Astrocyte (in vitro differentiated cells and primary cell): ENCODE measurements around the gene VDAC1. TPM values are rescaled to one million over a fixed set of nuclear protein-coding genes. Genes with fewer than 3 reads are reported as not detected.

ENCODE experiments used
- DNase-seq: peaks from one replicate; pipeline ENCODE4 v3.0.0-alpha.2; 2010; ENCODE audit warnings: low read depth
- FAIRE-seq: peaks from 2 replicates; lab custom pipeline; 2011; peaks lifted over from hg19 to GRCh38; lab: Jason Lieb, UNC
- H2AFZ ChIP-seq: 2 replicates; pipeline ENCODE4 v1.6.0; 2012; ENCODE audit warnings: low read depth, low read length, inconsistent platforms
- H3K27ac ChIP-seq: 2 replicates; pipeline ENCODE4 v1.5.1; 2011; ENCODE audit warnings: low read depth, low read length, inconsistent platforms
- H3K27me3 ChIP-seq: 2 replicates; pipeline ENCODE4 v1.6.0; 2011; ENCODE audit warnings: low read length, inconsistent platforms; ENCODE audit not compliant: insufficient read depth
- H3K36me3 ChIP-seq: 2 replicates; pipeline ENCODE4 v1.5.1; 2011; ENCODE audit warnings: low read length, inconsistent platforms; ENCODE audit not compliant: insufficient read depth
- H3K4me1 ChIP-seq: 2 replicates; pipeline ENCODE4 v1.5.1; 2011; ENCODE audit warnings: low read length, inconsistent platforms; ENCODE audit not compliant: insufficient read depth
- H3K4me2 ChIP-seq: 2 replicates; pipeline ENCODE4 v1.6.0; 2012; ENCODE audit warnings: low read length, inconsistent platforms
- H3K4me3 ChIP-seq: 2 replicates; pipeline ENCODE4 v1.5.1; 2011; ENCODE audit warnings: low read depth, mild to moderate bottlenecking, low read length, inconsistent platforms; ENCODE audit not compliant: insufficient read depth
- H3K79me2 ChIP-seq: 2 replicates; pipeline ENCODE4 v1.6.0; 2012; ENCODE audit warnings: mild to moderate bottlenecking, low read length, inconsistent platforms; ENCODE audit not compliant: insufficient read depth
- H3K9ac ChIP-seq: 2 replicates; pipeline ENCODE4 v1.6.0; 2012; ENCODE audit warnings: mild to moderate bottlenecking, low read length, inconsistent platforms
- H3K9me3 ChIP-seq: 2 replicates; pipeline ENCODE4 v1.5.1; 2012; ENCODE audit warnings: low read depth, mild to moderate bottlenecking, low read length, inconsistent platforms; ENCODE audit not compliant: insufficient read depth
- H4K20me1 ChIP-seq: 2 replicates; pipeline ENCODE4 v1.6.0; 2012; ENCODE audit warnings: low read length, inconsistent platforms; ENCODE audit not compliant: insufficient read depth
- H3K27ac Mint-ChIP-seq: one replicate; pipeline ENCODE4 v1.8.0; 2021; ENCODE audit warnings: mild to moderate bottlenecking, mixed read lengths; ENCODE audit not compliant: unreplicated experiment
- H3K27me3 Mint-ChIP-seq: one replicate; pipeline ENCODE4 v1.8.0; 2021; ENCODE audit warnings: low read depth, mixed read lengths; ENCODE audit not compliant: unreplicated experiment
- H3K36me3 Mint-ChIP-seq: one replicate; pipeline ENCODE4 v1.8.0; 2021; ENCODE audit warnings: low read depth, mixed read lengths; ENCODE audit not compliant: unreplicated experiment
- H3K4me1 Mint-ChIP-seq: one replicate; pipeline ENCODE4 v1.8.0; 2021; ENCODE audit warnings: low read depth, mixed read lengths; ENCODE audit not compliant: unreplicated experiment
- H3K4me3 Mint-ChIP-seq: one replicate; pipeline ENCODE4 v1.8.0; 2021; ENCODE audit warnings: mild to moderate bottlenecking, moderate library complexity, mixed read lengths; ENCODE audit not compliant: unreplicated experiment
- H3K9me3 Mint-ChIP-seq: one replicate; pipeline ENCODE4 v1.8.0; 2021; ENCODE audit warnings: mild to moderate bottlenecking, mixed read lengths; ENCODE audit not compliant: unreplicated experiment
- CTCF ChIP-seq: IDR thresholded peaks from 2 replicates; pipeline ENCODE4 v1.5.1; 2011; ENCODE audit warnings: low read depth, mild to moderate bottlenecking, inconsistent platforms, low read length, moderate library complexity; ENCODE audit not compliant: insufficient read depth
- EZH2 ChIP-seq: IDR thresholded peaks from 2 replicates; pipeline ENCODE4 v1.6.1; 2012; ENCODE audit warnings: mild to moderate bottlenecking, low read length, inconsistent platforms; ENCODE audit not compliant: insufficient read depth
- total RNA-seq: library from RNA; stranded (reverse); gene quantifications from 2 replicates; pipeline ENCODE4 v1.2.1, GENCODE V29; 2021

Gene VDAC1
- total RNA-seq, 1 donor from 2014 or later = 364 TPM

GRCh38 chr5:134000696-134001453 is 3.9 kb downstream of the VDAC1 start:
- TF ChIP-seq EZH2 (no peak), CTCF (no peak)
- no peaks in the 10 kb centered on the region for H3K9me3 ChIP-seq
- peaks cover 79% of the 10 kb centered on the region for H4K20me1 ChIP-seq
- H3K27me3 ChIP-seq = no peaks in the 10 kb centered on the region
- peaks cover 11% of the 10 kb centered on the region for H3K36me3 Mint-ChIP-seq
- H3K4me2 ChIP-seq = peak overlapping the region; percentile 10
- no peak overlapping the region for H3K9ac ChIP-seq
- no peak overlapping the region for H2AFZ ChIP-seq
- peaks cover 32% of the 10 kb centered on the region for H3K4me1 Mint-ChIP-seq
- no peak for DNase-seq
- no peaks in the 10 kb centered on the region for H3K9me3 Mint-ChIP-seq
- FAIRE-seq = no peak
- H3K4me3 ChIP-seq = no peak overlapping the region
- H3K79me2 ChIP-seq = peaks cover 91% of the 10 kb centered on the region
- peak overlapping the region; percentile 28 for H3K4me3 Mint-ChIP-seq
- H3K4me1 ChIP-seq = peaks cover 26% of the 10 kb centered on the region
- H3K27me3 Mint-ChIP-seq = no peaks in the 10 kb centered on the region
- H3K36me3 ChIP-seq = peaks cover 4% of the 10 kb centered on the region
- no peak overlapping the region for H3K27ac Mint-ChIP-seq
- H3K27ac ChIP-seq = no peak overlapping the region

GRCh38 chr5:134000091-134000511 is 4.7 kb downstream of the VDAC1 start:
- no peak for FAIRE-seq
- Histone ChIP-seq H3K4me3 (no peak overlapping the region), H2AFZ (no peak overlapping the region), H3K4me2 (no peak overlapping the region), H3K27me3 (no peaks in the 10 kb centered on the region), H4K20me1 (peaks cover 87% of the 10 kb centered on the region), H3K79me2 (peaks cover 93% of the 10 kb centered on the region), H3K9me3 (no peaks in the 10 kb centered on the region), H3K36me3 (peaks cover 4% of the 10 kb centered on the region), H3K9ac (no peak overlapping the region), H3K27ac (no peak overlapping the region), H3K4me1 (peaks cover 22% of the 10 kb centered on the region)
- Mint-ChIP-seq H3K27me3 (no peaks in the 10 kb centered on the region), H3K4me3 (no peak overlapping the region), H3K9me3 (no peaks in the 10 kb centered on the region), H3K27ac (no peak overlapping the region), H3K36me3 (peaks cover 8% of the 10 kb centered on the region), H3K4me1 (peaks cover 37% of the 10 kb centered on the region)
- DNase-seq = no peak
- no peak for TF ChIP-seq CTCF
- TF ChIP-seq EZH2 = no peak

- H3K4me1 Mint-ChIP-seq = peaks cover 49% of the 10 kb centered on the region
- FAIRE-seq = no peak
Measured at GRCh38 chr5:133998807-133999206, 6.0 kb downstream of the VDAC1 start.

More at GRCh38 chr5:133998807-133999206, 6.0 kb downstream of the VDAC1 start:
- Mint-ChIP-seq H3K27me3 (no peaks in the 10 kb centered on the region), H3K9me3 (no peaks in the 10 kb centered on the region), H3K36me3 (peaks cover 8% of the 10 kb centered on the region), H3K4me3 (no peak overlapping the region), H3K27ac (no peak overlapping the region)
- H2AFZ ChIP-seq = no peak overlapping the region
- H3K36me3 ChIP-seq = peaks cover 4% of the 10 kb centered on the region
- H3K9me3 ChIP-seq = no peaks in the 10 kb centered on the region
- peaks cover 28% of the 10 kb centered on the region for H3K4me1 ChIP-seq
- TF ChIP-seq CTCF (no peak), EZH2 (no peak)
- H3K4me3 ChIP-seq = no peak overlapping the region
- no peaks in the 10 kb centered on the region for H3K27me3 ChIP-seq
- H3K4me2 ChIP-seq = no peak overlapping the region
- H3K79me2 ChIP-seq = peaks cover 100% of the 10 kb centered on the region
- H3K27ac ChIP-seq = no peak overlapping the region
- no peak overlapping the region for H3K9ac ChIP-seq
- H4K20me1 ChIP-seq = peaks cover 99% of the 10 kb centered on the region
- no peak for DNase-seq
